ENCODE results near the gene MIF.

Gene MIF

GRCh38 chr22:23875801-23876200 lies 18.4 kb upstream of the MIF start:
- DNase-seq, result no peak

GRCh38 chr22:23877566-23877965 lies 16.6 kb upstream of the MIF start:
- DNase-seq, result no peak

DNA sequence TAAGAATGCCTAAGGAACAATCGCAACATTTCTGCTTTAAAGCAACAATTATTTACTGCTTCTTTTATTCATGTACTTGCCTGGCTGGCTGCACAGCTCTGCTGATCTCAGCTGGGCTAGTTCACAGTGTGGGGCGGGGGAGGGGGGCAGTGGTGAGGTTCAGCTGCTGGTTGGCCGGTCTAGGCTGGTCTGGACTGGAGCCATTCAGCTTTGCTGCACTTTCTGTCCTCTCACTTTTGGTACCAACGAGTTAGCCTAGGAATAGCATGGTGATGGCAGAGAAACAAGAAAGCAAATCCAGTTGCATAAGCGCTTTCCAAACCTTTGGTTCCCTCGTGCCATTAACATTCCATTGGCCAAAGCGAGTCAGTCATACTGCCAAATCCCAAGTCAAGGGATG lies 16.0 kb upstream of the MIF start:
- DNase-seq, result peak in 18 of 56 donors; percentile 11 to 54 (median 24)

- peak in 1 of 56 donors; percentile 34 for DNase-seq
Observed at GRCh38 chr22:23882370-23882769, 11.8 kb upstream of the MIF start.

DNA sequence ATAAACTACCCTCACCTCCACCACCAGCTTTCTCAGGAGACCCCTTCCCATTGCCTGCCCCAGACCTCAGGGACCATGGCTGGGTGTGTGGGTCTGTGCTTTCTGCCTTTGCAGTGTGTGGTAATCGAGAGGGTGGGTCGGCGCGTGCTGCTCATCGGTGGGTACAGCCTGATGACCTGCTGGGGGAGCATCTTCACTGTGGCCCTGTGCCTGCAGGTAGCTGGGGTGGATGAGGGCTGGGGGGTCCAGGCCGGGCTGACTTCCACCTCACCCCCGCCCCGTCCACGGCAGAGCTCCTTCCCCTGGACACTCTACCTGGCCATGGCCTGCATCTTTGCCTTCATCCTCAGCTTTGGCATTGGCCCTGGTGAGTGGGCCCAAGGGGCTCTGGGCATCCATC lies 10.5 kb upstream of the MIF start:
- DNase-seq, result no peak

DNA sequence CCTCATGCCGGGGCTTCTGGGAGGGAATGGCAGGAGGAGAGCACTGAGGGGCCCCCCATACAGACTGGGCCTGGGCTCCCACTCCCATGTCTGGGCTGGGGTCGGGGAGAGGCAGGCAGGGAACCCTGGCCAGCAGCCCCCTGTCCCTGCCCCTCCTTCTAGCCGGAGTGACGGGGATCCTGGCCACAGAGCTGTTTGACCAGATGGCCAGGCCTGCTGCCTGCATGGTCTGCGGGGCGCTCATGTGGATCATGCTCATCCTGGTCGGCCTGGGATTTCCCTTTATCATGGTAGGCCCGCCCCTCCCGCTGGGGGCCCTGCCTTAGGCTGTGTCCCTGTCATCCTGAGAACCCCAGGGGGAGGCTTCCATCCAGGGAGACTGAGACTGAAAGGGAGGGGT lies 10.0 kb upstream of the MIF start:
- no peak for DNase-seq

GRCh38 chr22:23888615-23889401 lies 5.4 kb upstream of the MIF start:
- DNase-seq, result peak in 22 of 56 donors; percentile 7 to 53 (median 25)

DNA sequence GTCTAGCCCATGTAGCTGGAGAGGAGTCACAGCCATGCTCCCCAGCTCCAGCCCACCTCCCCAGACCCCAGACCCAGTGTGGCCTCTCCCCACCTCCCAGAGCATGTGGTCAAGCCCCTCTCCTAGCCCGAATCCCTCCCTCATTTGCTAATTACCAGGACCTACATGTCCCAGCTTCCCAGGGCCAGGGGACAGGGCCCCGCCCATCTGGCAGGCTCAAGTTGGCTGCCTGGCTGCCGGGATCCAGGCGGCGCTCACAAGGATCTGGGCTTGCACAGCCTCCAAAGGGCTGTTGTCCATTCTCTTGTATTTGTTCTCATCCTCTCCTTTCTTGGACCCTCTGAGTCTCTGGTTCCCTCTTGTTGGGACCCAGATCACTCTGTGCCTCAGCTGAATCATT lies 4.6 kb upstream of the MIF start:
- peak in 15 of 56 donors; percentile 10 to 51 (median 20) for DNase-seq

DNA sequence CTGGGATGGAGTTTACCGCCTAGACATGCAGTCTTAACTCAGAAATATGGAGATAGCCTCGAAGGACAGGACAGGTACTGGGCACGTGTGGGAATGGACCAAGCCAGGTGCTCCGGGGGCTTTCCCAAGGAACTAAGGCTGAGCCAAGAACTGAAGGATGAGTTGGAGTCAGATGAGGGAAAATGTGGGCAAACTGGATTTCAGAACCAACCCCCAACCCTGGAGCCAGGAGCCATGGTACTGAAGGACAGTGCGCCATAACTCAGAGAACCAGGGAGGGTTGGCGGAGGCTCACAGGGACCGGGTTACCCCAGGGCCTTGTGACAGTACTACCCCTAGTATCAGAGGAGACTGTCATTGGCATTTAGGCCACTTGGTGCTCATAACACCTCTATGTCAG lies 2.5 kb upstream of the MIF start:
- no peak for DNase-seq

- no peak for DNase-seq
Observed at GRCh38 chr22:23892130-23892529, 2.1 kb upstream of the MIF start.

- DNase-seq, result no peak
Observed at GRCh38 chr22:23892706-23893105, 1.5 kb upstream of the MIF start.

GRCh38 chr22:23893121-23893944 lies 850 bp upstream of the MIF start:
- peak in 1 of 56 donors; percentile 4 for DNase-seq

GRCh38 chr22:23894710-23895598 lies 771 bp downstream of the MIF start:
- peak in 42 of 56 donors; percentile 15 to 84 (median 60) for DNase-seq

- DNase-seq, result no peak
Observed at GRCh38 chr22:23895599-23896144, 1.5 kb downstream of the MIF start.

DNA sequence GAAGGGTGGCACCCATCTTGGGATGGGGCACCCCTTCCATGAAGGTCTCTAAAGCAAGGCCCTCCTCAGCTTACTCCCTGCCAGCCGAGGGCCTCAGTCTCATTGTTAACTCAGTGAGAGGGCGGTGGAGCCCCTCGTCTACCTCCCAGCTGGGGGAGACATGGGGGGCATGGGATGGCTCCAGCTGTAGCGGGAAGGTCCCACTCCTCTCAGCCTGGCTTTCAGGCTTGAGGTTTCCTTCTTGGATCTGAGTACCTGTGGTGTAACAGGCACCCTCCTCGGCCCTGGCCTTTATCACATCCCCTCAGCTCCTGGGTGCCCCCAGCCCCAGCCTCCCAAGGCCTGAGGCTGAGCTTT lies 2.0 kb downstream of the MIF start:
- no peak for DNase-seq

DNA sequence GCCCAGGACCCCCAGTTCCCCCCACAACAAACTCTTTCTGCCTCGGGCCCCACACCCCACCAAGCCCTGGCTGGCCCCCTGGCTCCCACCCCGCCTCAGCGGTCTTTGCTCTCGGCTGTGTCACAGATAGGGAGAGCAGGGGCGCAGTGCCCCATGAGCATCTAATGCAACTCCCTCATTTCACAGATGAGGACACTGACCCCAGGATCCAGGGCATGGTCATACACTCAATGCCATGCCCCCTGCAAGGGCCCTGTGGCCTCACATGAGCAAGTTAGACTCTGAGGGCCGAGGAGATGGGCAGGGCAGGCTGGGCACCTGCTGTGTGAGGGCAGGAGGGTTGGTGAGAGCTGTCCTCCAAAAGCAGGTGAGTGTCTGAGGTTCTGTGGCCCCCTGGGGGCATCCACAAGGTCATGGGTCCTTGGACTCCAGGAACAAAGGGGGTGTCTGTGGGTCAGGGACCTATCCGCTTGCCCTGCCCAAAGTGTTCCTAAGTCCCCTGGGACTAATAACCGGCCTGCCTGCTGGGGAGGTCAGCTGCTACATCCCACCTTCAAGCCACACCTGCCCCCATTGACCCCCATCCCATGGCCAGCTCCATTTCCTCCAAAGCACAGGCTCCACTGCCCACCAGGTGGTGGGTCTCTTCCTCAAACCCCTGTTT lies 2.5 kb downstream of the MIF start:
- DNase-seq, result no peak

DNA sequence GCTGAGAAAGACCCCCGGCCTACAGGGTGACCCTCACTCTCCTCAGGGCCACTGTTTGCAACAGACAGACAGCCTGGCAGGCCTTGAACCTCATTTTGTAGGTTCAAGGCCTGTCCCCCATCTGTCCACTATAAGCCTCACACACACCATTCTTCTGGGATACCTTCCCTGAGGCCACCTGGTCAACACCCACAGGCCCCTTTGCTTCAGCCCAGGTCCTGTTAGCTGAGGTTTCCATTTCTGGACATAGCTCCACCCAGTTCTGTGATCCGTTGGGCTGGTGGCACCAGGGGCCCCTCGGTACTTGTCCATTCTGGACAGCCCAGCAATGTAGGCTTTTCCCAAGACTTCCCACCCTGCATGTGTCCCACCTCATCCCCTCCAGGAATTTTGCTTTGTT lies 3.1 kb downstream of the MIF start:
- no peak for DNase-seq

DNA sequence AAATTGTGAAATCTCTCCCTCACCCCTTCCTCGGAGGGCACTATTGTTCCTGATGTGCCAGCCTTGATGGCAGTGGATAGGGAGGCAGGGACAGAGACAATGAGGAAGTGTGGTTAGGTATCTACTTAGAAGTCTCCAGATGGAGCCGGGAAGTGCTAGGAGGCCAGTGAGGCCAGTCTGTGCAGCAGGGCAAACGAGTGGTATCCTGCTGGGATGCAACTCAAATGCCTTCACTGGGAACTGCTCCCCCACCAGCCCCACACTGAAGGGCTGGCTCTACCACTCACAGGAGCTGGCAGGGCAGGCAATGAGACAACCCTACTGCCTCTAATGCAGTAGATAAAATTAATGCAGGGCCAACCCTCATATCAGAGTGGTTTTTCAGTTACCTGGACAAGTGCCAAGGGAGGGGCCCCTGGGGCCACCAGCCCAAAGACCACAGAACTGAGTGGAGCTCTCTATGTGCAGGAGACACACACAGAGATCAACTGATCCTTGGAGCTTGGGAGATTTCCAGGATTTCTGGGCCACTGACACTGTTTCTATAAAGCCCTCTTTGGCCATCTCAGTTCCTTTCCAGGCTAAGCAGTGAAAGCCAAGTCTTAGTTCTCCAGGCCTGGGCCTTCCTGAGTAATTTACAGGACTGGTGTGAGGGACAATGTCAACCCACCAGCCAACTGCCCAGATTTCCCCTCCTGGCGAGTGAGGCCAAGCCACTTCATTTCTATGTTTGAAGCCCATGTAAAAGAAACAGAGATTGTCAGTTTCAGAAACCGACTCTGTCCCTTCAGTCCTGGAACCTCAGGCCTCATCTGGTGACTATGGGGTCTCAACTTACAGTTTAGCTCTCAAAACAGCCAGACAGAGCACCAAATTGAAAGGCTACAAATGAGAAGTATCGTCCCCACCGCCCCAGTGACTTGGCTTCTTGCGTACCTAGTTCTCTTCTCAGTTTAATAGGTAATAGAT lies 4.1 kb downstream of the MIF start:
- DNase-seq, result peak in 13 of 56 donors; percentile 7 to 62 (median 23)

DNA sequence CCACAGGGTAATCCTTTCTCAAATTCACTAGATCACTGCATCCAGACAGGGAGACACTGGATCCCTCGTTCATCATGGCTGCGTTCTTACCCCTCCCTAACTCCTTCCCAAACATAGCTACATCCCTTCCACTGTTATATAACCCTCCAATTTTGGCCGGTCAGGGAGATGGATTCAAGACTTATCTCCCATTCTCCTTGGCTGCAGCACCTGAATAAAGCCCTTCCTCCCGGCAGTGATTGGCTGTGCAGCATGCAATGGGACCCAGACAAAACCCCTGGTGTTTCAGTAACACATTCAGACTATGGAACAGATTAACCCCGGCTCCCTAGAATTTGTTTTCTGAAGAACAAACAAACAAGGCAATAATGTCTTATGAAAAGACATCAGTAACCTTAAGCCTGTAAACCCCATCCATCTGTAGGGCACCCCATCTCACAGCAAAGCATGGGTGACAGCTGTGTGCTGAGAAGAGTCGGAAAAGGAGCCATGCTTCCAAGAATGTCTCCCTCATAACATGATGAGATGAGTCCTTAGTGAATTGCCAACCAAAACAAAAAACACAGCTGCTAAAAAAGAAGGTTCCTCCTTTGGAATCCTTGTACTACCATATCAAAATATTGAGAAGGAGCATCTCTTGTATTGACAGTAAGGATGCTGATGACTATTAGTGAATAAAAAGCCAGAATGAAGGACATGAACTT lies 5.0 kb downstream of the MIF start:
- DNase-seq, result no peak
